ENCODE results near the gene CFAP54.

GRCh38 chr12:96486751-96487613 is 2.4 kb upstream of the CFAP54 start:
- TF ChIP-seq CTCF (conservative IDR thresholded peaks at IDR 0.05; ENCODE audit: low read depth in 2 of 2) (no peak), REST (IDR thresholded peaks at IDR 0.05; ENCODE audit: unreplicated experiment) (no peak), CREB1 (CRISPR knock-in tag; IDR thresholded peaks at IDR 0.05; ENCODE audit: low read depth) (no peak), POLR2AphosphoS5 (IDR thresholded peaks at IDR 0.05; ENCODE audit: low read depth) (no peak), EZH2phosphoT487 (IDR thresholded peaks at IDR 0.05; ENCODE audit: unreplicated experiment) (no peak), EZH2 (IDR thresholded peaks at IDR 0.05; ENCODE audit: low read depth, unreplicated experiment) (no peak), JUNB (IDR thresholded peaks at IDR 0.05; ENCODE audit: unreplicated experiment) (no peak), ETS1 (IDR thresholded peaks at IDR 0.05) (no peak), NANOG (IDR thresholded peaks at IDR 0.05; ENCODE audit: borderline replicate concordance) (no peak), ZNF114 (CRISPR knock-in tag; IDR thresholded peaks at IDR 0.05) (no peak), ZNF331 (CRISPR knock-in tag; IDR thresholded peaks at IDR 0.05; ENCODE audit: low read depth) (no peak)
